Activated naive CD4-positive, alpha-beta T cell treated with anti-CD3 and anti-CD28 coated beads, Interleukin-2, amount 50 U/mL, for 72 hours (primary cell): ENCODE data around the gene GLB1L. TPM values are rescaled to one million over a fixed set of nuclear protein-coding genes. Genes with fewer than 3 reads are reported as not detected.
"Not testable (repeated sequence)": the region's sequence is repeated elsewhere in the genome, so short reads cannot be mapped to it uniquely, and the experiment has no call there.

Experiments
- ATAC-seq, 2 donors: fragments of 150-1000 bp; cut with Tn5 transposase; 2 replicates each; pipeline ENCODE4 v1.10.0; 2021; ENCODE audit warnings: mild to moderate bottlenecking in 2 of 2, moderate library complexity in 2 of 2
- DNase-seq, 2 donors: peaks; one replicate each; pipeline ENCODE4 v3.0.0; 2021 to 2022; ENCODE audit warnings: low spot score in 2 of 2
- H3K27ac Mint-ChIP-seq, 2 donors: one replicate each; pipeline ENCODE4 v1.8.0; 2022; ENCODE audit warnings: mild to moderate bottlenecking in 2 of 2, mixed read lengths in 2 of 2
- H3K36me3 Mint-ChIP-seq, 2 donors: one replicate each; pipeline ENCODE4 v1.8.0; 2022; ENCODE audit warnings: mixed read lengths in 2 of 2
- H3K9me3 Mint-ChIP-seq, 2 donors: one replicate each; pipeline ENCODE4 v1.8.0; 2022; ENCODE audit warnings: mixed read lengths in 2 of 2
- total RNA-seq, 2 donors: library from RNA; stranded (reverse); gene quantifications; one replicate each; pipeline ENCODE4 v1.2.3, GENCODE V29; 2022

GLB1L gene
- total RNA-seq, 2 donors from 2014 or later: 2.7 to 6.1 TPM

GRCh38 chr2:219207884-219208740 is 37.1 kb downstream of the GLB1L start:
- peak overlapping the region; percentile 10 to 72 for H3K27ac Mint-ChIP-seq
- ATAC-seq: no peak
- DNase-seq: no peak

GRCh38 chr2:219207134-219207883 is 37.9 kb downstream of the GLB1L start:
- no peak for ATAC-seq
- DNase-seq: no peak
- peaks cover 0 to 13% of the 10 kb centered on the region in 2 donors for H3K36me3 Mint-ChIP-seq
- peak overlapping the region; percentile 9 to 72 for H3K27ac Mint-ChIP-seq
- peaks cover 0 to 4% of the 10 kb centered on the region in 2 donors for H3K9me3 Mint-ChIP-seq

More at GRCh38 chr2:219207884-219208740, 37.1 kb downstream of the GLB1L start:
- peaks cover 0 to 4% of the 10 kb centered on the region in 2 donors for H3K9me3 Mint-ChIP-seq
- H3K36me3 Mint-ChIP-seq: peaks cover 0 to 21% of the 10 kb centered on the region in 2 donors

GRCh38 chr2:219206328-219207133 is 38.7 kb downstream of the GLB1L start, which contains the start of gene ZFAND2B:
TSS of gene ZFAND2B (plus strand) at chr2:219206782. CDS start at chr2:219206988, 206 bp downstream.
- Mint-ChIP-seq H3K36me3 (peaks cover 0 to 8% of the 10 kb centered on the region in 2 donors), H3K9me3 (peaks cover 0 to 4% of the 10 kb centered on the region in 2 donors)

GRCh38 chr2:219205981-219206327 is 39.3 kb downstream of the GLB1L start:
- peaks cover 0 to 11% of the 10 kb centered on the region in 2 donors for H3K36me3 Mint-ChIP-seq
- ATAC-seq (no peak), DNase-seq (no peak)
- H3K9me3 Mint-ChIP-seq: peaks cover 0 to 4% of the 10 kb centered on the region in 2 donors
- H3K27ac Mint-ChIP-seq: peak overlapping the region; percentile 89 to 97

More at GRCh38 chr2:219206328-219207133, 38.7 kb downstream of the GLB1L start, which contains the start of gene ZFAND2B:
- peak; percentile 97 to 98 for ATAC-seq
- DNase-seq: peak; percentile 95 to 99
- H3K27ac Mint-ChIP-seq: peak within 1 kb of the TSS; percentile 89 to 97

- Mint-ChIP-seq H3K36me3 (peaks cover 0 to 15% of the 10 kb centered on the region in 2 donors), H3K27ac (no peak overlapping the region), H3K9me3 (peaks cover 0 to 4% of the 10 kb centered on the region in 2 donors)
- no peak for ATAC-seq
- DNase-seq: no peak
Observed at GRCh38 chr2:219205165-219205538, 40.1 kb downstream of the GLB1L start.

GRCh38 chr2:219204425-219205164 is 40.6 kb downstream of the GLB1L start:
- peaks cover 0 to 4% of the 10 kb centered on the region in 2 donors for H3K9me3 Mint-ChIP-seq
- H3K27ac Mint-ChIP-seq: no peak overlapping the region
- peaks cover 0 to 15% of the 10 kb centered on the region in 2 donors for H3K36me3 Mint-ChIP-seq
- DNase-seq: no peak
- ATAC-seq: no peak

GRCh38 chr2:219201331-219201730 is 43.9 kb downstream of the GLB1L start:
- DNase-seq, ATAC-seq, H3K9me3 Mint-ChIP-seq: not testable (repeated sequence)
- Mint-ChIP-seq H3K27ac (peak overlapping the region in 1 of 2 donors; percentile 54), H3K36me3 (peaks cover 0 to 15% of the 10 kb centered on the region in 2 donors)

GRCh38 chr2:219200502-219201326 is 44.5 kb downstream of the GLB1L start:
- not testable (repeated sequence) for H3K9me3 Mint-ChIP-seq, ATAC-seq, DNase-seq
- Mint-ChIP-seq H3K27ac (peak overlapping the region; percentile 54 to 76), H3K36me3 (peaks cover 0 to 15% of the 10 kb centered on the region in 2 donors)

GRCh38 chr2:219199470-219200211 is 45.6 kb downstream of the GLB1L start:
- Mint-ChIP-seq H3K9me3 (peaks cover 0 to 4% of the 10 kb centered on the region in 2 donors), H3K27ac (no peak overlapping the region), H3K36me3 (peaks cover 0 to 12% of the 10 kb centered on the region in 2 donors)
- DNase-seq (no peak), ATAC-seq (peak in 1 of 2 donors; percentile 37)

- H3K9me3 Mint-ChIP-seq: no peaks in the 10 kb centered on the region
- no peak overlapping the region for H3K27ac Mint-ChIP-seq
- H3K36me3 Mint-ChIP-seq: peaks cover 0 to 7% of the 10 kb centered on the region in 2 donors
- DNase-seq (no peak), ATAC-seq (peak in 1 of 2 donors; percentile 18)
Observed at GRCh38 chr2:219198974-219199373, 46.3 kb downstream of the GLB1L start.

- no peak for ATAC-seq
Observed at GRCh38 chr2:219197388-219197787, 47.9 kb downstream of the GLB1L start.

GRCh38 chr2:219186754-219187456 is 58.3 kb downstream of the GLB1L start:
- peaks cover 5 to 16% of the 10 kb centered on the region in 2 donors for H3K36me3 Mint-ChIP-seq
- H3K9me3 Mint-ChIP-seq: no peaks in the 10 kb centered on the region
- DNase-seq (peak; percentile 19 to 51), ATAC-seq (peak; percentile 94 to 96)
- peak overlapping the region; percentile 38 to 58 for H3K27ac Mint-ChIP-seq

More at GRCh38 chr2:219197388-219197787, 47.9 kb downstream of the GLB1L start:
- no peak overlapping the region for H3K27ac Mint-ChIP-seq
- H3K36me3 Mint-ChIP-seq: peaks cover 0 to 7% of the 10 kb centered on the region in 2 donors
- H3K9me3 Mint-ChIP-seq: no peaks in the 10 kb centered on the region
- no peak for DNase-seq
